Islet of Langerhans (tissue), 1 donor: ENCODE measurements around the gene B3GNT7.
"Not testable (repeated sequence)": the region's sequence is repeated elsewhere in the genome, so short reads cannot be mapped to it uniquely, and the experiment has no call there.

Experiments
- FAIRE-seq: peaks from one replicate; lab custom pipeline; 2011; peaks lifted over from hg19 to GRCh38; lab: Jason Lieb, UNC

B3GNT7 gene

GRCh38 chr2:231395188-231396057 lies at the start of gene B3GNT7:
TSS of gene B3GNT7 (plus strand) at chr2:231395710. CDS start at chr2:231395804, 94 bp downstream.
- no peak for FAIRE-seq

DNA sequence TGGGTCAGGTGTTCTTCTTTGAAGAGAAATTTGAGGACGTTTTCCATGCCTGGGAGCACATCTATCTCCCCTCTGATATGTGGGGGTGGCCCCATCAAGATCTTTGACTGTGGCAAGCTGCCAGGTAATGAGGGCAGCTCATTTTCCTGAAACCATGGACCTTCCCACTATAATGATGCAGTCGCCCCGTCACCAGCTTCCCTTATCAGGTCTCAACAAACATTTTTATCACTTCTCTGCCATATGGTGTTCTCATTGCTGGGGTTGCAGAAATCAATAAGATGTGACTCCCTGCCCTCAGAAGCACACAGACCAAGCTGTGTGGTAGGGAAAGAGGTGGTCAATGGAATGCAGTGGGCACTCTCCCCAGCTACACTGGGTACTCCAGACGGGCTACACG lies 48.4 kb upstream of the B3GNT7 start:
- FAIRE-seq = no peak

DNA sequence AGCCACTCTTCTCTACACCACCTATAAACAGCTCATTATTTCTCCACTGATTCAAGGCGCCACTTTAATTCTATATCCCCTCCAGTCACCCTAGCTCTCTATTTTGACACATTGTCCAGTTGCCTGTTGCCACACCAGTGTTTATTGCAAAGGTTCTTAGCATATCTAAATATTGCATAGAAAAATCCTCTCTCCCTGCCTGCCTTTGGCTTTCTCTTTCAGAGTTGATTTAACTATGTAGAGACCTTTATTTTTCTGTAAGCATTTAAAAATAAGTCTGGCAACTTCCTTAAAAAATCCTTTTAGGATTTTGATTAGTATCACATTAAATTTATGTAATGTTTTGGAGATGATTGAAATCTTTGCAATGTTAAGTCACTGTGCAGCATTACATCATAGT lies 47.9 kb upstream of the B3GNT7 start:
- no peak for FAIRE-seq

DNA sequence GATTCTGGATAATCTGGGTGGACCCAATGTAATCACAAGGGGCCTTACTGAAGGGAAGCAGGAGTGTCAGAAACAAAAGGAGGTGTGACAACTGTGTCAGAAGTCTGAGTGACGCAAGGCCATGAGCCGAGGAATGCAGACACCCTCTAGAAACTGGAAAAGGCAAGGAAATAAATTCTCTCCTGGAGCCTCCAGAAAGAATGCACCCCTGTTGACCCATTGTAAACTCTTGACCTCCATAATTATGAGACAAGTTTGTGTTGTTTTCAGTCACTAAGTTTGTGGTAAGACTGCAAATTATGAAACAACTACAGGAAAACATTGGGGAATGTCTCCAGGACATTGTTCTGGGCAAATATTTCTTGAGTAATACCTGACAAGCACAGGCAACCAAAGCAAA lies 47.3 kb upstream of the B3GNT7 start:
- FAIRE-seq = no peak

DNA sequence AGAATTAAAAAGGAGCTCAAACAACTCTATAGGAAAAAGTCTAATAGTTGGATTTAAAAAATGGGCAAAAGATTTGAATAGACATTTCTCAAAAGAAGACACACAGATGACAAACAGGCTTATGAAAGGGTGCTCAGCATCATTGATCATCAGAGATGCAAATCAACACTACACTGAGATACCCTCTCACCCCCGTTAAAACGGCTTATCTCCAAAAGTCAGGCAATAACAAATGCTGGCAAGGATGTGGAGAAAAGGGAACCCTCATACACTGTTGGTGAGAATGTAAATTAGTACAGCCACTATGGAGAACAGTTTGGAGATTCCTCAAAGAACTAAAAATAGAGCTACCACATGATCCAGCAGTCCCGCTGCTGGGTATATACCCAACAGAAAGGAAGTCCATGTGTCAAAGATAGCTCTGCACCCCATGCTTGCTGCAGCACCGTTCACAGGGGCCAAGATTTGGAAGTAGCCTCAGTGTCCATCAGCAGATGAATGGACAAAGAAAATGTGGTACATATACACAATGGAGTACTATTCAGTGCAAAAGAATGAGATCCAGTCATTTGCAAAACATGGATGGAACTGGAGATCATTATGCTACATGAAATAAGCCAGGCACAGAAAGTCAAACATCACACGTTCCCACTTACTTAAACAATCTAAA lies 46.7 kb upstream of the B3GNT7 start:
- FAIRE-seq = no peak

- FAIRE-seq = not testable (repeated sequence)
Measured at GRCh38 chr2:231349374-231349735, 46.2 kb upstream of the B3GNT7 start.

GRCh38 chr2:231351648-231352047 lies 43.9 kb upstream of the B3GNT7 start:
- no peak for FAIRE-seq

GRCh38 chr2:231353469-231353868 lies 42.0 kb upstream of the B3GNT7 start:
- FAIRE-seq = no peak

DNA sequence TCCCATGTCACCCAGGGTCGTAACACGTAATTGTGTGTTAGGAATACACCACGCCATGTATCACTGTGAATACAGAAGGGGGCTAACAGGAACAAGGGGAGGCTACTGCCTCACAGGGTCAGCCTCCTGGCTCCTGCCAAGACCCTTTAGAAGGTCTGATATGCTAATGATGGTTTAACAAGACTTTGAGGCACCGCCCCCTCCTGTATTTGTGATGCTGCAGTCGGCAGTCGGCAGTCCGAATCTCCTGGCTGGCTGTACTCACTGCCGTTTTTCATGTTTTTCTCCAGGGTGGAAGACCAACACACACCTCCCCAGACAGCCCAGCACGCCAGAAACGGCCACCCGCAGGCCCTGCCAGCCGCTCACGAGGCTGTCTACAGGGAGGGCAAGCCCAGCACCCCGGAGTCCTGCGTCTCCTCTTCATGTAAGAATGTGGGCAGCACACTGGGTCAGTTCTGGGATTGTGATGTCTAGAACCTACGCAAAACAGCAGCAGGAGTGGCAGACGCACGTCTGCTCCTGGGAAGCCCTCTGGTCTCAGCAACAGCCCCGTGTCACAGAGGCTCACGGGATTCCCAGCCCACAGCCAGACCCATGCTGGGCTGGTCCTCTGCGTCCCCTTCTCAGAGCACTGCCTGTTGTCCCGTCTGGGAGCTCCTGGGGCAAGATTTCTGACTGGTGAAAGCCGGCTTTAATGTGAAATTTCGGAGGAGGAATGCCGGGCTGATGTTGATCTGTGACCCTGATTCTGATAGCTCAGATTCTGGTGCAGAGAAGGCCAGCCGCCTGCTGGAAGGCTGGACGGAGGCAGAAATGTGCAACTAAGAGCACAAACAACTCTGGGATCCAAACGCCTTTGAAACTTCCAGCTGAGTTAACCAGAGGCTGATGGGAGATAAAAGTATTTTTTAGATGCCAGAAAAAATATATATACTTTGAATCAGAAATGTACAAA lies 39.7 kb upstream of the B3GNT7 start:
- FAIRE-seq = no peak

DNA sequence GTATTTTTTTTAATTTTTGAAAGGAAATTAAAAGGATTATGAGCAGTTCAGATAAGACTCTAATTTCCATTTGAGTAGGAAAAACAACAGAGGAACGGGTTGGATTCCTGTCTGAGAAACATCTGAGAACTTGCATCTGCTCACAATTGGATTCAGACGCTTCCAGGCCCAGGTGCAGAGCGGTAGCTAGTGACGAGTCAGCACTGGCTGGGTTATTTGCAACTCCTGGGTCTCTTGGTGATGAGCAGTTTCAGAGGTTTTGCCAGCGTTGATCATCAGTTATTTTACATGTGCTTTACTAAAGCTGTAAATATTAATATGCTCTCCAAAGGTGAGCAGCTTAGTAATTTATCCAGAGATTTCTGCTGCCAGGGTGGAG lies 39.1 kb upstream of the B3GNT7 start:
- no peak for FAIRE-seq

DNA sequence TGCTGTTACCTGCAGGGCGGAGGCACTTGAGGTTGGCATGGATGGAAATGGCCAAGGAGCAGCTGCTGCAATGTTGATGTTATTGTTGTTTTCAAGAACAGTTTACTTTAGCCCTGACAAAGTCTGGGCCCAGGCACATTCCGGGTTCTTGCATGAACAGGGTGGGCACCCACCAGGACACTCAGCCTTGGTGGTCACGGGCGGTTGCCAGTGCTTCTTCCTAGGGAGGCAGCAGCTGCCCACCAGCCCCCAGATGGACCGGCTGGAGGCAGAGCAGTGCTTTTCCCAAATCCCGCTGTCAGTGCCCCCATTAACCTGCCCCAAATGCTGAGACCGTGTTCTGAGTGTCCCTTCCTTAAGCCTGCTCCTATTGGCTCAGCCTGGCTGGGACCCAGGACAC lies 38.5 kb upstream of the B3GNT7 start:
- FAIRE-seq = no peak

- no peak for FAIRE-seq
Measured at GRCh38 chr2:231357931-231358330, 37.6 kb upstream of the B3GNT7 start.

GRCh38 chr2:231359441-231359840 lies 36.1 kb upstream of the B3GNT7 start:
- no peak for FAIRE-seq

DNA sequence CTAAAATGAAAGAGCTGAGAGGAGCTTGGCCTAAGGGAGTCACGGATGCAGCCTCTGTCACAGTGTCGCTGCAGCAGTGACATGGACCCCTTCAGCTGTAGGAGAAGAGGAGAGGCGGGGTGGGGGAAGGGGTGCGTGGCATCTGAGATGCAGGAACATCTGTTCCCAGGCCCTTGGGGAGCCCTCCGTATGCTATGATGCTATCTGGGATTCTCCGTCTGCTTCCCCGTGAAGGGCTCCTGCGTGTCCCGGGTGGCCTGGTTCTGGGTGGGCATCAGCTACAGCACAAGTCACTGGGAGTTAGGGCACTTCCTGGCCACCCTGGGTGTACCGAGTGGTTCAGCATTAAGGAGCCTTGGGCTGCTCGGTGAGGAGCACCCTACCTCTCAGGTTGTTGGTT lies 35.6 kb upstream of the B3GNT7 start:
- no peak for FAIRE-seq

- no peak for FAIRE-seq
Measured at GRCh38 chr2:231360401-231360800, 35.1 kb upstream of the B3GNT7 start.

- FAIRE-seq = no peak
Measured at GRCh38 chr2:231360881-231361371, 34.6 kb upstream of the B3GNT7 start.

GRCh38 chr2:231361701-231362554 lies 33.6 kb upstream of the B3GNT7 start:
- no peak for FAIRE-seq

DNA sequence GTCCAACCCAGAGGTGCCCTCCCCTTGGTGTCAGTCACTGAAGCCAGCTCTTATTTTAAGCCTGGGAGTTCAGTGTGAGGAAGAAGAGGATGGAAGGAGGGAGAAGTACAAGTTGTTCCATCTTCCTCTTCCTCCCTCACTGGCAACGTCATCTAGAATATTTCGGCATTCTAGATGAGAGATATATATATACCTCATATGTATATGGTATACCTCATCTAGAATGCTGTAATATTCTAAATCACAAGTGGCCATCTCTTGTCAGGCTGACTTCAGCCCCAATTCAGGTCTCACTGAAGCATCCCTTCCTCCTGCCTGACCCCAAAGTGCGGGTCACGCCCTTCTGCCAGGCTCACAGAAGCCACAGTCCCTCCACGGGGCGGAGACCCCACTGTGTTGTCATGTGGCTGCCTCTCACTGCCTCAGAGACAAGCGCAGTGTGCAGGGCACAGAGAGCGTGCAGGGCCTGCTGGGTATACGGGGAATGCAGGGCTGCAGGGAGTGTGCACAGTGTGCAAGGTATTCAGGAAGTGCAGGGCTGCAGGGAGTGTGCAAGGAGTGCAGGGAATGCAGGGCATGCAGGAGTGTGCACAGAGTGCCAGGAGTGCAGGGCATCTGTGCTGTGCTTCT lies 32.8 kb upstream of the B3GNT7 start:
- FAIRE-seq = no peak

DNA sequence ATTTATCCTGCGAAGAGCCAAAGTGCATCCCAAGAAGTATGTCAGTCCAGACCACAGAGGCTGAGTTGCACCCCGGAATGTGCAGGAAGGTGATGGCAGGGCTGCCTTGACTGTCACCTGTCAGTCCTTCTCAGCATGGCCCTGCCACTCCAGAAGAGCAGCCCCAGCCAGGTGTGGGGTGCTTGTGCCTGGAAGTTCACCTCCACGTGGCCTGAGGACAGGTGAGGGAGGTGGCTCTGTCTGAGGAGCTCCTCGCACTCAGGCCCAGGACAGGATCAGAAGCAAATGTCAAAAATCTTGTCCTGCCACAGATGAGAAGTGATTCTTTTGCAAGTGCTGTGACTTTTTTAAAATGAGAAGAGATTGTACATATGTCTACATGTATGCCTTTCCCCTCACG lies 31.4 kb upstream of the B3GNT7 start:
- no peak for FAIRE-seq

DNA sequence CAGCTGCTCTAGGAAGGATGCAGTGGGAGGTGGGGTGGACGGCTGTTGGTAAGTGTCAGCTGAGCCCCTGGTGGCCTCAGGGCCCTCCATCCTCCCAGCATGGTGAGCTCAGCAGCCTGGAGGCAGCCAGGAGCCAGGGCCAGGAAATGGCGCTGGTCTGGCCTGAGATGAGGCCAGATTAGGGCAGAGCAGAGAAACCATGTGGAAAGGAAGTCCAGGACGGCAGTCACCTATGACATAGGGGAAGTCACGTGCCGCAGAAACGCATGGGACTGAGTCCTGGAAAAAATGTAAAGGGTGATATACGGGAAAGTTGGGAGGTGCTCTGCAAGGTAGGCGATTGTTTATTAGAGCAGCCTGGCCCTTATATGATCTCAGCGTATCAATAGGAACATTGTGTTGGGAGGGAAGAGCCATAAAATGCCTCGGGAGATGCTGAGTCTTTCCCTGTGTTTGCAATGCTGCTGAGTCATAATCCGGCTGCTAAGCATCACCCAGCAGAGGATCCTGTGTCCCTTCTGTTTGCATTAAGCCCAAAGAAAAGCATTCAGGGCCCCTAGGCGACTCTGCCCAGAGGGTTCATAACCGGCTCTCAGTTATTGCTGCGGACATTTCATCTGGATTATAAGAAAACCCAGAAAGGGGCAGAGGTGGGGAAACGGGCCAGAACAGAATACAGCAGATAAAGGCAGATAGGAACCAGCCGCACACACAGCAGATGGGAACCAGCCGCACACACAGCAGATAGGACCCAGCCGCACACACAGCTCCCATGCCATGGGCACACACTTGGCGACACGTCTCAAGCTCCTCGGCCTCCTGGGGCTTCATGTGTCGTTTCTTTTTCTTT lies 30.3 kb upstream of the B3GNT7 start:
- FAIRE-seq = no peak
